Measurements from ENCODE around the gene NTRK1. TPM values are rescaled to one million over a fixed set of nuclear protein-coding genes. Genes with fewer than 3 reads are reported as not detected.

Gene NTRK1
- total and polyA plus RNA-seq, 2 of the 13 experiments (the other 11 are each of a cell fraction or from before 2014, with no cell fraction given) = not detected

DNA sequence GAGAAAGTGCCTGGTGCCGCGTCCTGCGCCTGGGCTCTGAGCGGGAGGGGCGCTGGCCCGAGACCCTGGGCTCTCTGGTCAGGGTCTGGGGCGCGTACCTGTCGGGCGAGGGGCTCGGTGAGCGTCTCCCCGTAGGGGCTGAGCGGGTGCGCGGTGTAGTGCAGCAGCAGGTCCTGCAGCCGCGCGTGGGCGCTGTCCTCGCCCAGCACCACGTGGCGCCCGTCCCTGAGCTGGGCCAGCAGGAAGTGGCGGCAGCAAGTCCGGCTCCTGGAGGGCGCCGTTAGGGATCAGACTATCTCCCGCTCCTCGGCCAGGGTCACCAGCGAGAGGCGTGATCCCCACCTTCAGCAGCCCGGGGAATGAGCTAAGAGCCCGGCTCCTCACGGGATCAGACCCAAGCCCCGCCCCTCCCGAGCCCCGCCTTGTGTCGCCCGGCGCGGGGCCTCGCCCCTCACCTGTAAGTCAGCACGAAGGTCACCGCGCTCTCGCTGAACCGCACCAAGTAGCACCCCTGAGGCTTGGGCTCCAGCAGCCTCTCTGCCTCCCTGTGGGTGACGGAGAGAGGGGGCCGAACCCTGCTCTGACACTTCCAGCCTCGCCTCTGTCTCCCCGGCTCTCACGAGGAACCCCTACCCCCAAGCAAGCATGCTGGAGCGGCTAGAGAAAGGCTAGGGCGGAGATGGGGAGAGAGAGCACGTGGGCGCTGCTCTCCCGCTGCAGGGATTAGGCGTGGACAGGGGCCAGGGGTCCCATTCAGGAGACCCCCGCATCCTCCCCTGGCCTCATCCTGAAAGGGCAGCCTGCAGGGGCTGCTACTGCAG, 46.7 kb upstream of the NTRK1 start (continued):
- TF ChIP-seq, protein P1, sequence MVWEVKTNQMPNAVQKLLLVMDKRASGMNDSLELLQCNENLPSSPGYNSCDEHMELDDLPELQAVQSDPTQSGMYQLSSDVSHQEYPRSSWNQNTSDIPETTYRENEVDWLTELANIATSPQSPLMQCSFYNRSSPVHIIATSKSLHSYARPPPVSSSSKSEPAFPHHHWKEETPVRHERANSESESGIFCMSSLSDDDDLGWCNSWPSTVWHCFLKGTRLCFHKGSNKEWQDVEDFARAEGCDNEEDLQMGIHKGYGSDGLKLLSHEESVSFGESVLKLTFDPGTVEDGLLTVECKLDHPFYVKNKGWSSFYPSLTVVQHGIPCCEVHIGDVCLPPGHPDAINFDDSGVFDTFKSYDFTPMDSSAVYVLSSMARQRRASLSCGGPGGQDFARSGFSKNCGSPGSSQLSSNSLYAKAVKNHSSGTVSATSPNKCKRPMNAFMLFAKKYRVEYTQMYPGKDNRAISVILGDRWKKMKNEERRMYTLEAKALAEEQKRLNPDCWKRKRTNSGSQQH (CRISPR knock-in tag; IDR thresholded peaks at IDR 0.05; ENCODE audit: low read depth) = peak; percentile 86; the same call in 1 of the 2 replicates
- no peak for TF ChIP-seq RAD51 (IDR thresholded peaks at IDR 0.05; ENCODE audit: borderline replicate concordance)
- TF ChIP-seq ZNF768 (CRISPR knock-in tag; IDR thresholded peaks at IDR 0.05) = peak; percentile 87
- peak; percentile 88 for TF ChIP-seq ZNF232 (CRISPR knock-in tag; IDR thresholded peaks at IDR 0.05; ENCODE audit: borderline replicate concordance)
- TF ChIP-seq HES4 (CRISPR knock-in tag; IDR thresholded peaks at IDR 0.05; ENCODE audit: borderline replicate concordance) = 0 out of 2 replicates have a peak, but pooled peaks have one; percentile 60
- TF ChIP-seq SSRP1 (CRISPR knock-in tag; IDR thresholded peaks at IDR 0.05) = no peak
- TF ChIP-seq ZNF546 (CRISPR knock-in tag; conservative IDR thresholded peaks at IDR 0.05) = peak; percentile 89
- peak; percentile 59; the same call in 1 of the 2 replicates for TF ChIP-seq ZNF598 (CRISPR knock-in tag; IDR thresholded peaks at IDR 0.05; ENCODE audit: borderline replicate concordance)
- no peak for TF ChIP-seq ZFP36 (IDR thresholded peaks at IDR 0.05; ENCODE audit: borderline replicate concordance, low read depth, low read length, partially characterized antibody)
- TF ChIP-seq EZH2 (conservative IDR thresholded peaks at IDR 0.05; ENCODE audit: low read depth, low read length) = no peak
- no peak for TF ChIP-seq ZNF260 (CRISPR knock-in tag; IDR thresholded peaks at IDR 0.05; ENCODE audit: borderline replicate concordance, low read depth)
- TF ChIP-seq, protein P2, sequence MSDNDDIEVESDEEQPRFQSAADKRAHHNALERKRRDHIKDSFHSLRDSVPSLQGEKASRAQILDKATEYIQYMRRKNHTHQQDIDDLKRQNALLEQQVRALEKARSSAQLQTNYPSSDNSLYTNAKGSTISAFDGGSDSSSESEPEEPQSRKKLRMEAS (IDR thresholded peaks at IDR 0.05) = peak; percentile 100
- TF ChIP-seq, protein P3, sequence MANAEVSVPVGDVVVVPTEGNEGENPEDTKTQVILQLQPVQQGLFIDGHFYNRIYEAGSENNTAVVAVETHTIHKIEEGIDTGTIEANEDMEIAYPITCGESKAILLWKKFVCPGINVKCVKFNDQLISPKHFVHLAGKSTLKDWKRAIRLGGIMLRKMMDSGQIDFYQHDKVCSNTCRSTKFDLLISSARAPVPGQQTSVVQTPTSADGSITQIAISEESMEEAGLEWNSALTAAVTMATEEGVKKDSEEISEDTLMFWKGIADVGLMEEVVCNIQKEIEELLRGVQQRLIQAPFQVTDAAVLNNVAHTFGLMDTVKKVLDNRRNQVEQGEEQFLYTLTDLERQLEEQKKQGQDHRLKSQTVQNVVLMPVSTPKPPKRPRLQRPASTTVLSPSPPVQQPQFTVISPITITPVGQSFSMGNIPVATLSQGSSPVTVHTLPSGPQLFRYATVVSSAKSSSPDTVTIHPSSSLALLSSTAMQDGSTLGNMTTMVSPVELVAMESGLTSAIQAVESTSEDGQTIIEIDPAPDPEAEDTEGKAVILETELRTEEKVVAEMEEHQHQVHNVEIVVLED (CRISPR knock-in tag; IDR thresholded peaks at IDR 0.05; ENCODE audit: borderline replicate concordance) = peak; percentile 49; the same call in 1 of the 2 replicates
- TF ChIP-seq BORCS8-MEF2B (CRISPR knock-in tag; IDR thresholded peaks at IDR 0.05) = peak; percentile 74; the same call in 1 of the 2 replicates
- TF ChIP-seq KLF9 (CRISPR knock-in tag; IDR thresholded peaks at IDR 0.05; ENCODE audit: low read depth) = 0 out of 2 replicates have a peak, but pooled peaks have one; percentile 55
- TF ChIP-seq, protein P4, sequence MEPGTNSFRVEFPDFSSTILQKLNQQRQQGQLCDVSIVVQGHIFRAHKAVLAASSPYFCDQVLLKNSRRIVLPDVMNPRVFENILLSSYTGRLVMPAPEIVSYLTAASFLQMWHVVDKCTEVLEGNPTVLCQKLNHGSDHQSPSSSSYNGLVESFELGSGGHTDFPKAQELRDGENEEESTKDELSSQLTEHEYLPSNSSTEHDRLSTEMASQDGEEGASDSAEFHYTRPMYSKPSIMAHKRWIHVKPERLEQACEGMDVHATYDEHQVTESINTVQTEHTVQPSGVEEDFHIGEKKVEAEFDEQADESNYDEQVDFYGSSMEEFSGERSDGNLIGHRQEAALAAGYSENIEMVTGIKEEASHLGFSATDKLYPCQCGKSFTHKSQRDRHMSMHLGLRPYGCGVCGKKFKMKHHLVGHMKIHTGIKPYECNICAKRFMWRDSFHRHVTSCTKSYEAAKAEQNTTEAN (CRISPR knock-in tag; conservative IDR thresholded peaks at IDR 0.05) = peak; percentile 56; the same call in 1 of the 2 replicates
- peak; percentile 60; the same call in 1 of the 2 replicates for TF ChIP-seq ZNF619 (CRISPR knock-in tag; IDR thresholded peaks at IDR 0.05)
- TF ChIP-seq ZNF564 (CRISPR knock-in tag; IDR thresholded peaks at IDR 0.05) = peak; percentile 91; the same call in 1 of the 2 replicates
- TF ChIP-seq ZNF766 (CRISPR knock-in tag; IDR thresholded peaks at IDR 0.05; ENCODE audit: borderline replicate concordance) = peak; percentile 71; the same call in 1 of the 2 replicates
- TF ChIP-seq NBN (conservative IDR thresholded peaks at IDR 0.05) = no peak
- no peak for TF ChIP-seq ETV6 (CRISPR knock-in tag; conservative IDR thresholded peaks at IDR 0.05)
- TF ChIP-seq ZNF33B (CRISPR knock-in tag; IDR thresholded peaks at IDR 0.05) = peak; percentile 54; the same call in 1 of the 2 replicates
- no peak for TF ChIP-seq RBM22 (optimal IDR thresholded peaks at IDR 0.05; ENCODE audit: low read length)
- TF ChIP-seq ISX (CRISPR knock-in tag; conservative IDR thresholded peaks at IDR 0.05) = no peak
- TF ChIP-seq ZNF556 (CRISPR knock-in tag; IDR thresholded peaks at IDR 0.05; ENCODE audit: borderline replicate concordance) = peak; percentile 67; the same call in 1 of the 2 replicates

Measured in HepG2 (cell line).